Muscle layer of colon (tissue), 2 donors: ENCODE data around the gene TNRC6A.
"Not testable (repeated sequence)": the region's sequence is repeated elsewhere in the genome, so short reads cannot be mapped to it uniquely, and the experiment has no call there.

Experiments
- H3K27ac ChIP-seq: one replicate; pipeline ENCODE4 v1.7.0; 2013; ENCODE audit warnings: low read depth, mild to moderate bottlenecking, low read length, moderate library complexity
- H3K27me3 ChIP-seq, 2 donors: one replicate each; pipeline ENCODE4 v1.7.0; 2013; ENCODE audit warnings: low read length in 2 of 2, mild to moderate bottlenecking in 2 of 2; ENCODE audit not compliant: insufficient read depth in 2 of 2, control insufficient read depth in 1 of 2
- H3K36me3 ChIP-seq: one replicate; pipeline ENCODE4 v1.7.0; 2013; ENCODE audit warnings: mild to moderate bottlenecking, low read length; ENCODE audit not compliant: insufficient read depth
- H3K4me1 ChIP-seq: one replicate; pipeline ENCODE4 v1.7.0; 2013; ENCODE audit warnings: mild to moderate bottlenecking, low read length; ENCODE audit not compliant: insufficient read depth
- H3K4me3 ChIP-seq, 2 donors: one replicate each; pipeline ENCODE4 v1.7.0; 2013; ENCODE audit warnings: low read length in 2 of 2, low read depth in 1 of 2, mild to moderate bottlenecking in 1 of 2, moderate library complexity in 1 of 2
- H3K9ac ChIP-seq: one replicate; pipeline ENCODE4 v1.7.0; 2013; ENCODE audit warnings: low read length
- H3K9me3 ChIP-seq: one replicate; pipeline ENCODE4 v1.7.0; 2013; ENCODE audit warnings: mild to moderate bottlenecking, low read length
- donor health status: abdominal sarcoma.
- donor health status: Adenocarcinoma of cecum.

The TNRC6A gene

DNA sequence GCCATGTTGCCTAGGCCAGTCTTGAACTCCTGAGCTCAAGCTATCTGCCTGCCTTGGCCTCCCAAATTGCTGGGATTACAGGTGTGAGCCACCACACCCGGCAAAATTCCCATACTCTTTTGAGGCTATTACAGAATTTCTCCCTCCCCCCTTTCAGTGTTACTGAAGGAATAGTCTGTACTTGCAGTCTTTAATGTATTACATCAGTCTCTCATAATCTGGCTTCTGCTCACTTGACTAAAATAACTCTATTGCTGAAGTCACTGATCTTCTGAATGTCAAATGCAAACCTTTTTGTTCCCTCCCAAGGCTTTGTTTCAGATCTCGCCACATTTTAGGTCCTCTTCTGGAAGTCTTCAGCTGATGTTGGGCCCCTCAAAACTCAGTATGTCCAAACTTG is 51.8 kb downstream of the TNRC6A start:
- Histone ChIP-seq H3K27ac (no peak overlapping the region), H3K36me3 (peaks cover 53% of the 10 kb centered on the region), H3K27me3 (no peaks in the 10 kb centered on the region), H3K4me1 (peaks cover 55% of the 10 kb centered on the region), H3K9me3 (no peaks in the 10 kb centered on the region), H3K9ac (no peak overlapping the region), H3K4me3 (no peak overlapping the region)

DNA sequence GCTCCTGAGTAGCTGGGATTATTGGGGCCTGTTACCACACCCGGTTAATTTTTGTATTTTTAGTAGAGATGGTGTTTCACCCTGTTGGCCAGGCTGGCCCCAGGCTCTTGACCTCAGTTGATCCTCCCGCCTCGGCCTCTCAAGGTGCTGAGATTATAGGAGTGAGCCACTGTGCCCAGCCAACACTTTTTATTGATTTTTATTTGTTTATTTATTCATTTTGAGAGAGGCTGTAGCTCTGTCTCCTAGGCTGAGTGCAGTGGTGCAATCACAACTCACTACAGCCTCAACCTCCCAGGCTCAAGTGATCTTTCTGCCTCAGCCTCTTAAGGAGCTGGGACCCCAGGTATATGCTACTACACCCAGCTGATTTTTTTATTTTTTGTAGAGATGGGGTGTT is 54.7 kb downstream of the TNRC6A start:
- Histone ChIP-seq H3K4me3 (no peak overlapping the region), H3K27me3 (no peaks in the 10 kb centered on the region), H3K27ac (no peak overlapping the region), H3K9me3 (no peaks in the 10 kb centered on the region), H3K4me1 (peaks cover 39% of the 10 kb centered on the region), H3K9ac (no peak overlapping the region), H3K36me3 (peaks cover 38% of the 10 kb centered on the region)

DNA sequence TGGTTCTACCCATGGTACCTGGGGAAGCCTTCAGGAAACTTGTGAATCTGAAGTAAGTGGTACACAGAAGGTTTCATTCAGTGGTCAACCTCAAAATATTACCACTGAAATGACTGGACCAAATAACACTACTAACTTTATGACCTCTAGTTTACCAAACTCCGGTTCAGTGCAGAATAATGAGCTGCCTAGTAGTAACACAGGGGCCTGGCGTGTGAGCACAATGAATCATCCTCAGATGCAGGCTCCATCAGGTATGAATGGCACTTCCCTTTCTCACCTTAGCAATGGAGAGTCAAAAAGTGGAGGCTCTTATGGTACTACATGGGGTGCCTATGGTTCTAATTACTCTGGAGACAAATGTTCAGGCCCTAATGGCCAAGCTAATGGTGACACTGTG is 60.4 kb downstream of the TNRC6A start:
- no peak overlapping the region for H3K9ac ChIP-seq
- H3K27ac ChIP-seq: no peak overlapping the region
- H3K27me3 ChIP-seq: no peaks in the 10 kb centered on the region
- peaks cover 36% of the 10 kb centered on the region for H3K36me3 ChIP-seq
- H3K4me1 ChIP-seq: peaks cover 49% of the 10 kb centered on the region
- no peaks in the 10 kb centered on the region for H3K9me3 ChIP-seq
- no peak overlapping the region for H3K4me3 ChIP-seq

DNA sequence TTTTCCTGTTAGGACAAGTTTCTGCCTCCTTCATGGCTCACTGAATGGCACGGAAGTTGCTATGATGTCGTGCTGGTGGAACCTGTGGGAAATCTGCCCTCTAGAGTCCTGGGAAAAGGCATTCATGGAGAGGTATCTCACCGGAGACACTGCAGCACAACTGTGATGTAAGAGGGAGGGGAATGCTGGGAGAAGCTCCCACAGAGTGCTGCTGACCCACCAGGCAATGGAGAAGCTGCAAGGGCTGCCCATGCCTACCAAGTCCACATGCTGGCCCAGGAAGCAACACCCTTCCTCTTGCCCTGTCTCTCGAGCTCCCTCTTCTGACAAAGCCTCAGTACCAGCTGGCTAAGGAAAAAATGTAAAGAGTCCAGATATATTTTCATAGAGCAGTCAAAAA is 71.1 kb downstream of the TNRC6A start:
- Histone ChIP-seq H3K36me3 (peaks cover 89% of the 10 kb centered on the region), H3K4me1 (no peaks in the 10 kb centered on the region), H3K9me3 (no peaks in the 10 kb centered on the region), H3K4me3 (no peak overlapping the region), H3K27ac (no peak overlapping the region), H3K9ac (no peak overlapping the region), H3K27me3 (no peaks in the 10 kb centered on the region)

DNA sequence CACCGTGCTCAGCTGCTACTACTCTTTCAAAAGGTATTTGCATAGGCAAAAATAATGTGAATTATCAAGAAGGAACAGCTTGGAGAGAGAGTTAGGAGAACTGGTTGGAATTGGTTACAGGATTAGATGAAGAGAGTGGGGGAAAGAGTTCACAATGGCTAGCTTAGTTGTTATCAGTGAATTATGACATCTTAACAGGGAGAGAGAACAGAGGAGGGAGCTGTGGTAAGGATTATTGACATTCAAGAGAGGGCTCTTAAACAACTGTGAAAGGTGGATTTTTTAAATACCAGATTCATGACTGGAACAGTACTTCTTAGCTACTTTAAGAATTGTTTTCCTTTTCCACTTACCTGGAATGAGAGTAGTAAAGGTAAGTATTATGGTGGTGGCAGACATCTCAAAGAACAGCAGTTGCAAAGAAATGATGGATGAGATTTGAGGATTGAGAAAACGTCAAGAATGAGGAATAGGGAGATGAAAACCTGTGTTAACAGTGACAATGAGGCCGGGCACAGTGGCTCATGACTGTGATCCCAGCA is 72.4 kb downstream of the TNRC6A start:
- no peak overlapping the region for H3K9ac ChIP-seq
- no peaks in the 10 kb centered on the region for H3K4me1 ChIP-seq
- no peak overlapping the region for H3K4me3 ChIP-seq
- H3K27me3 ChIP-seq: no peaks in the 10 kb centered on the region
- peaks cover 89% of the 10 kb centered on the region for H3K36me3 ChIP-seq
- H3K27ac ChIP-seq: no peak overlapping the region
- H3K9me3 ChIP-seq: no peaks in the 10 kb centered on the region

DNA sequence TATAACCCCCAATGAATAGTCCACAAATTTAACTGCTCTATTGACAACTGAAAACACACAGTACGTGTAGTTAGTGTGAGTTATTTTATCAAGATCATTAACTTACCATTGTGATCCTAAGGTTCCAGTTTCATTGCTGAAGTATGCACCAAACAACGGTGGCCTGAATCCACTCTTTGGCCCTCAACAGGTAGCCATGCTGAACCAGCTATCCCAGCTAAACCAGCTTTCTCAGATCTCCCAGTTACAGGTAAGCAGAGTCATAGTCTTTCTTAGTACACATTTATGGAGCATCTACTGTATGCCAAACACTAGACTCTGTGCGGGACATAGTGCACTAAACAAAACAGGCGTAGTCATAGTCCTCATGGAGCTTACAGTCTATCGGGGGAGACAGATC is 76.0 kb downstream of the TNRC6A start:
- no peaks in the 10 kb centered on the region for H3K4me1 ChIP-seq
- H3K27ac ChIP-seq: no peak overlapping the region
- H3K36me3 ChIP-seq: peaks cover 88% of the 10 kb centered on the region
- H3K4me3 ChIP-seq: no peak overlapping the region
- H3K27me3 ChIP-seq: no peaks in the 10 kb centered on the region
- H3K9ac ChIP-seq: no peak overlapping the region
- H3K9me3 ChIP-seq: no peaks in the 10 kb centered on the region

DNA sequence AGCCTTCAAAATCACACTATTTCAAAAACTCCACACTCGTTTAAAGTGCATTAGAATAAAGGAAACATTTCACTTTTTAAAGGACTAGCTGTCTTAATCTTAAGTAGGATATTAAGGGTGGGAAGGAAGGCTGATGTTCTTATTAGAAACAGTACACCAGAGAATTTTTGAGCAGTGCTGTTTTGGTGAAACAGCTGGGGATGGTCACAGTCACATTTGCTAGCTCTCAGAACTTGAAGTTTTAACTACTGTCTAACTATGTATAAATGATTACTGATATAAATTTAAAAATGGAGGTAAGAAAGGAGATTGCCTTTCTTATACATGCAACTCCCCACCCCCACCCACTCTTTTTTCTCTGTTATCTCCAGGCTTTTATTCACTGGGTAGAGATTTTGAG is 77.8 kb downstream of the TNRC6A start:
- Histone ChIP-seq H3K27me3 (no peaks in the 10 kb centered on the region), H3K9ac (no peak overlapping the region), H3K27ac (no peak overlapping the region), H3K36me3 (peaks cover 80% of the 10 kb centered on the region), H3K4me1 (peaks cover 13% of the 10 kb centered on the region), H3K9me3 (no peaks in the 10 kb centered on the region), H3K4me3 (no peak overlapping the region)

DNA sequence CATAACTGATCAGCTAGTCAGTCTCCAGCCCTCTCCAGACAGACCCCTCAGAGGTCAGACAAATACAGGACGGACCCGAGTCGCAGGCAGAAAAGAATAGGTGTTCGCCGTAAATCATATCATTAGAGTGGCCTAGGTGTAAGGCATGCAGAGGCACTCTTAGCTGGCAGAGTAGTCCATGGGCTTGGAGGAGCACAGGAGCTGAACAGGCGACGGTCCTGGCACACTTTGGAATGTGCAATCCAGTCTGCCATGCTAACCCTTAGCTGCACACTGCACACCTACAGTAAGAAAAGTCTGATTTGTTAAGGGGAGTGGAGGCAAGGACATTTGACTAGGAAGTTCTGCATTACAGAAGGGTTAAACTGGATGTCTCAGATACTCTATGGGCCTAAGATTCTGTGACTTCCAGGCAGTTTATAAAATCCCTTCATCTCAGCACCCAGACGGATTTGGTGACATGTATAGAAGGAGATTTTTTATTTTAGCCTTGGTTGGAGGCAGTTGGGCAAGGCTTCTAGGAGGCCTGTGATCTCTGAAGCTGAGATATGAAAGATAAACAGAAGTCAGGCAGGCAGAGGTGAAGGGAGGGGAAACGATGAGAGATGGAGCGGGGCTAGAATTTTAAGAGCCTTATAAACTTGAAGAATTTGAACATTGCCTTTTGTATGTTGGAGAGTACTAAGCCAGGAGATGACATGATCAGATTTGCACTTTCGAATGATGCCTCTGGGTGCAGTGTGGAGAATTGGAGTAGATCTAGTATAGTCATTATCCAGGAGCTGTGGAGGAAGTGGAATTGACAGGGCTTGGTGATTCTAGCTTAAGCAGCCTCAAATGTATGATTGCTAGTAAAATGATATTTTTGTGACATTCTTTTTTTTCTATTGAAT is 81.7 kb downstream of the TNRC6A start:
- H3K36me3 ChIP-seq: peaks cover 83% of the 10 kb centered on the region
- H3K4me1 ChIP-seq: peaks cover 22% of the 10 kb centered on the region
- no peaks in the 10 kb centered on the region for H3K9me3 ChIP-seq
- H3K27me3 ChIP-seq: no peaks in the 10 kb centered on the region
- H3K4me3 ChIP-seq: no peak overlapping the region
- H3K27ac ChIP-seq: no peak overlapping the region
- H3K9ac ChIP-seq: no peak overlapping the region

DNA sequence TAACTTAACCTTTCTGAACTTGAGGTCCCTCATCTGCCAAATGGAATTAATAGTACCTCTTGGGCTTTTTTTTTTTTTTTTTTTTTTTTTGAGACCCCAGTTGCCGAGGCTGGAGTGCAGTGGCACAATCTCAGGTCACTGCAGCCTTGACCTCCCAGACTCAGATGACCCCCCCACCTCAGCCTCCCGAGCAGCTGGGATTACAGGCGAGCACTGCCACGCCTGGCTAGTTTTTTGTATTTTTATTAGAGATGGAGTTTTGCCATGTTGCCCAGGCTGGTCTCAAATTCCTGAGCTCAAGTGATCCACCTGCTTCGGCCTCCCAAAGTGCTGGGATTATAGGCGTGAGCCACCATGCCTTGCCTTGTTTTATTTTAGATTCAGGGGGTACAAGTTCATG is 83.4 kb downstream of the TNRC6A start:
- Histone ChIP-seq H3K36me3 (peaks cover 83% of the 10 kb centered on the region), H3K4me1 (peaks cover 22% of the 10 kb centered on the region)
- H3K27ac ChIP-seq, H3K27me3 ChIP-seq, H3K9me3 ChIP-seq, H3K4me3 ChIP-seq, H3K9ac ChIP-seq: not testable (repeated sequence)

DNA sequence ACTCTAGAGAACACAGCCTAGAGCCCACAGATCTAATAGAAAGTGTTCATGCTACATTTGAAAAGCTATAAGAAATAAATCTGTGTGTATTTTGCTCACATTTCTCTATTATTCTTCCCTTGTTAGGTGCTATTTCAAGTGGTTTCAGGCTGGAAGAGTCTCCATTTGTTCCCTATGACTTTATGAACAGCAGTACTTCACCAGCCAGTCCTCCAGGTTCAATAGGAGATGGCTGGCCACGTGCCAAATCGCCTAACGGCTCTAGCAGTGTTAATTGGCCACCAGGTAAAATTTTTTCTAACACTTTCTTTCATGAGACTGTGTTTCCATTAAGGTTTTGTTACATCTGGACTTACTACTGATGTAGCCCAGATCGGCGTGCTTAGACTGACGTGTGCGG is 85.6 kb downstream of the TNRC6A start:
- Histone ChIP-seq H3K36me3 (peaks cover 85% of the 10 kb centered on the region), H3K9ac (no peak overlapping the region), H3K9me3 (no peaks in the 10 kb centered on the region), H3K4me1 (peaks cover 22% of the 10 kb centered on the region), H3K4me3 (no peak overlapping the region), H3K27me3 (no peaks in the 10 kb centered on the region), H3K27ac (no peak overlapping the region)

DNA sequence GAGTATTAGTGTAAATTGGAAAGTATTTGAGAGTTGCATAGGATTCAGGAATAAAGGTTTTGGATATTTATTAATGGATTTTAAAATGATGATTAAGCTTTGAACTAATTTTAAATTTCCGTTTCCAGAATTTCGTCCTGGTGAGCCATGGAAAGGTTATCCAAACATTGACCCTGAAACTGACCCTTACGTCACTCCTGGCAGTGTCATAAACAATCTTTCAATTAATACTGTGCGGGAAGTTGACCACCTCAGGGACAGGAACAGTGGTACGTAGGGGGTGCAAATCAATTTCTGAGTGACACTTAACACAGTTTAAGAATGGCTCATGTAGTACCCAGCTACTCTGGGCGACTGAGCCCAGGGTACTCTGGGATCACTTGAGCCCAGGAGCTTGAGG is 87.2 kb downstream of the TNRC6A start:
- no peaks in the 10 kb centered on the region for H3K9me3 ChIP-seq
- H3K36me3 ChIP-seq: peaks cover 92% of the 10 kb centered on the region
- H3K27me3 ChIP-seq: no peaks in the 10 kb centered on the region
- no peak overlapping the region for H3K9ac ChIP-seq
- no peak overlapping the region for H3K27ac ChIP-seq
- H3K4me1 ChIP-seq: peaks cover 14% of the 10 kb centered on the region
- no peak overlapping the region for H3K4me3 ChIP-seq
